Measurements from ENCODE around the gene NDUFA6.

- no peak for TF ChIP-seq ATF3 (IDR thresholded peaks at IDR 0.05)
- no peak for TF ChIP-seq TAF1 (conservative IDR thresholded peaks at IDR 0.05)
- no peak for TF ChIP-seq CTCF (IDR thresholded peaks at IDR 0.05; ENCODE audit: low read depth, low read length, missing input control)
- TF ChIP-seq RXRA (IDR thresholded peaks at IDR 0.05) = no peak
- TF ChIP-seq YY1 (IDR thresholded peaks at IDR 0.05) = no peak
- TF ChIP-seq GABPA (IDR thresholded peaks at IDR 0.05 in 1 of 2, conservative IDR thresholded peaks at IDR 0.05 in 1 of 2) = no peak
Observed at GRCh38 chr22:42050641-42051180, 39.9 kb downstream of the NDUFA6 start.

Measured in liver (tissue), 3 donors.